H1 (cell line): Measurements from ENCODE around the gene PLEKHA3.

Source experiments
- CTCF ChIP-seq, 3 experiments: IDR thresholded peaks; 1 replicate in 2 of 3; 2 replicates in 1 of 3; pipeline versions ENCODE4 v1.5.1 to v1.6.1; 2011; ENCODE audit warnings: low read length in 3 of 3, mild to moderate bottlenecking in 3 of 3, inconsistent platforms in 2 of 3, low read depth in 1 of 3, moderate library complexity in 1 of 3; ENCODE audit not compliant: insufficient read depth in 1 of 3; ENCODE audit errors: control extremely low read depth in 1 of 3
- GTF2F1 ChIP-seq: IDR thresholded peaks from 2 replicates; pipeline ENCODE4 v1.6.1; 2012; ENCODE audit warnings: low read depth, low read length, improper control_type of control experiment, borderline replicate concordance
- NRF1 ChIP-seq: IDR thresholded peaks from 2 replicates; pipeline ENCODE4 v1.6.1; 2011; ENCODE audit warnings: mild to moderate bottlenecking, low read depth, low read length, improper control_type of control experiment
- POLR2A ChIP-seq, 2 experiments: IDR thresholded peaks; 1 replicate in 1 of 2; 2 replicates in 1 of 2; pipeline ENCODE4 v1.6.1; 2011; ENCODE audit warnings: low read depth in 2 of 2, low read length in 2 of 2, mild to moderate bottlenecking in 2 of 2; ENCODE audit errors: control extremely low read depth in 1 of 2
- RAD21 ChIP-seq, 2 experiments: IDR thresholded peaks in 1 of 2; conservative IDR thresholded peaks in 1 of 2; 2 replicates each; pipeline ENCODE4 v1.6.1; 2011; ENCODE audit warnings: low read depth in 2 of 2, low read length in 2 of 2, improper control_type of control experiment in 1 of 2, inconsistent platforms in 1 of 2, mild to moderate bottlenecking in 1 of 2, moderate library complexity in 1 of 2
- USF2 ChIP-seq: IDR thresholded peaks from 2 replicates; pipeline ENCODE4 v1.6.1; 2011; ENCODE audit warnings: low read length, improper control_type of control experiment

GRCh38 chr2:178478439-178479274 lies 1.6 kb upstream of the PLEKHA3 start, which contains the start of gene FKBP7:
- TF ChIP-seq RAD21 (IDR thresholded peaks at IDR 0.05 in 1 of 2, conservative IDR thresholded peaks at IDR 0.05 in 1 of 2; ENCODE audit: low read depth in 2 of 2, low read length in 2 of 2) (peak; percentile 60 to 61), POLR2A (IDR thresholded peaks at IDR 0.05; ENCODE audit: control extremely low read depth in 1 of 2, low read depth in 2 of 2, low read length in 2 of 2) (peak; percentile 43 to 74), GTF2F1 (no peak), CTCF (IDR thresholded peaks at IDR 0.05; ENCODE audit: control extremely low read depth in 1 of 3, insufficient read depth in 1 of 3, low read depth in 1 of 3, low read length in 3 of 3) (peak; percentile 64 to 80 (median 72)), USF2 (no peak), NRF1 (no peak)
